Activated CD4-positive, alpha-beta T cell treated with anti-CD3 and anti-CD28 coated beads, Interleukin-2, Interleukin-4, amounts not matched to agents 100 ng/mL and 50 ng/mL, durations not matched to agents 16 hours and 8 hours (primary cell): ENCODE measurements around the gene FAM170A.

Experiments
- DNase-seq: peaks from one replicate; pipeline ENCODE4 v3.0.0-alpha.2; 2020; ENCODE audit warnings: low spot score

FAM170A gene

GRCh38 chr5:119629339-119629738, at the start of gene FAM170A:
FAM170A (plus strand) TSS chr5:119629558; CDS start chr5:119629769, 211 bp downstream.
- no peak for DNase-seq

GRCh38 chr5:119582987-119583386, 46.4 kb upstream of the FAM170A start:
- no peak for DNase-seq

GRCh38 chr5:119583684-119584083, 45.7 kb upstream of the FAM170A start:
- DNase-seq: no peak

- no peak for DNase-seq
These were observed 33.3 kb upstream of the FAM170A start for GRCh38 chr5:119596046-119596445.

GRCh38 chr5:119597728-119598298, 31.5 kb upstream of the FAM170A start:
- DNase-seq: no peak

- no peak for DNase-seq
These were observed 15.4 kb upstream of the FAM170A start for GRCh38 chr5:119613937-119614336.

GRCh38 chr5:119614838-119615237, 14.5 kb upstream of the FAM170A start:
- DNase-seq: no peak

- DNase-seq: no peak
These were observed 3.3 kb upstream of the FAM170A start for GRCh38 chr5:119626086-119626485.

- DNase-seq: no peak
These were observed 1.5 kb downstream of the FAM170A start for GRCh38 chr5:119630752-119631440.

- no peak for DNase-seq
These were observed 2.3 kb downstream of the FAM170A start for GRCh38 chr5:119631660-119632059.

GRCh38 chr5:119651486-119651885, 22.1 kb downstream of the FAM170A start:
- DNase-seq: no peak

- DNase-seq: no peak
These were observed 25.7 kb downstream of the FAM170A start for GRCh38 chr5:119655061-119655460.

- no peak for DNase-seq
These were observed 26.7 kb downstream of the FAM170A start for GRCh38 chr5:119656023-119656422.

GRCh38 chr5:119666542-119666941, 37.2 kb downstream of the FAM170A start:
- DNase-seq: no peak

GRCh38 chr5:119678351-119679028, 49.1 kb downstream of the FAM170A start:
- DNase-seq: no peak

- DNase-seq: no peak
These were observed 50.7 kb downstream of the FAM170A start for GRCh38 chr5:119680080-119680479.

- DNase-seq: no peak
These were observed 52.4 kb downstream of the FAM170A start for GRCh38 chr5:119681734-119682133.

- DNase-seq: no peak
These were observed 53.0 kb downstream of the FAM170A start for GRCh38 chr5:119682372-119682771.
